HCT116 (cell line): ENCODE data around the gene ANKRD2. TPM values are rescaled to one million over a fixed set of nuclear protein-coding genes. Genes with fewer than 3 reads are reported as not detected.

Source experiments
- ATAC-seq: fragments of 200-7000 bp; cut with Tn5 transposase; 2 replicates; pipeline ENCODE4 v1.9.1; 2020; ENCODE audit warnings: mild to moderate bottlenecking, moderate library complexity
- BruUV-seq: library from RNA; stranded (reverse); fragments of 400-500 nt; replicated peaks from 2 replicates; lab custom pipeline; 2021; lab: Mats Ljungman, UMichigan
- CTCF ChIA-PET: fragments of 300-600 bp; sonication (Branson Sonifier 250); formaldehyde crosslinking; loops from one replicate; lab custom pipeline; 2021; ENCODE audit warnings: antibody characterized with exemption; lab: Charles Lee
- POLR2A ChIA-PET: fragments of 300-600, 350-600 bp; sonication (Branson Sonifier 250); formaldehyde crosslinking; loops from one replicate; lab custom pipeline; 2021; ENCODE audit warnings: antibody characterized with exemption; lab: Charles Lee
- RAD21 ChIA-PET, 2 experiments: fragments of 300-600 bp; sonication (Branson Sonifier 250); formaldehyde crosslinking; loops; one replicate each; lab custom pipeline; 2023; ENCODE audit warnings: low total read pairs in 2 of 2; ENCODE audit not compliant: uncharacterized antibody in 2 of 2, unreplicated experiment in 2 of 2, low non-redundant PET in 1 of 2; lab: Charles Lee
- DNase-seq: peaks from one replicate; pipeline ENCODE4 v3.0.0-alpha.2; 2010; ENCODE audit warnings: low read depth, low spot score
- H2AFZ ChIP-seq: fragments of 200-600 bp; shearing (Covaris generic), sonication (generic); 2 replicates; pipeline ENCODE4 v1.6.1; 2017; ENCODE audit warnings: low read depth, mixed run types, mixed read lengths, antibody characterized with exemption, low read length; ENCODE audit not compliant: poor library complexity, severe bottlenecking
- H3K27ac ChIP-seq: 2 replicates; pipeline ENCODE4 v1.5.1; 2012; ENCODE audit warnings: low read depth, low read length
- H3K27me3 ChIP-seq: fragments of 200-600 bp; sonication (generic); 2 replicates; pipeline ENCODE4 v1.6.1; 2016; ENCODE audit warnings: mixed run types, low read length, mixed read lengths; ENCODE audit not compliant: insufficient read depth
- H3K36me3 ChIP-seq, 2 experiments: fragments of 200-500 bp in 1 of 2; fragments of 200-600 bp in 1 of 2; sonication (Bioruptor generic) in 1 of 2; sonication (generic) in 1 of 2; 2 replicates each; pipeline versions ENCODE4 v1.5.1 to v1.6.1; 2014 to 2016; ENCODE audit warnings: low read length in 2 of 2, inconsistent platforms in 1 of 2, mixed read lengths in 1 of 2, mixed run types in 1 of 2; ENCODE audit not compliant: insufficient read depth in 2 of 2, control insufficient read depth in 1 of 2
- H3K4me1 ChIP-seq, 2 experiments: fragments of 200-600 bp in 1 of 2; sonication (generic) in 1 of 2; 2 replicates each; pipeline versions ENCODE4 v1.5.1 to v1.6.1; 2012 to 2017; ENCODE audit warnings: low read length in 2 of 2, inconsistent platforms in 1 of 2, mild to moderate bottlenecking in 1 of 2, mixed read lengths in 1 of 2, mixed run types in 1 of 2, moderate library complexity in 1 of 2; ENCODE audit not compliant: insufficient read depth in 2 of 2, control insufficient read depth in 1 of 2
- H3K4me2 ChIP-seq: fragments of 200-600 bp; sonication (generic); 2 replicates; pipeline ENCODE4 v1.6.1; 2017; ENCODE audit warnings: mixed run types, low read length, mixed read lengths
- H3K4me3 ChIP-seq, 2 experiments: fragments of 200-600 bp in 1 of 2; sonication (generic) in 1 of 2; replicated peaks in 1 of 2; 2 replicates each; pipeline ENCODE4 v1.5.1; 2011 to 2016; ENCODE audit warnings: low read length in 2 of 2, control low read depth in 1 of 2, low read depth in 1 of 2, mild to moderate bottlenecking in 1 of 2, mixed read lengths in 1 of 2, mixed run types in 1 of 2
- H3K79me2 ChIP-seq: fragments of 200-600 bp; sonication (generic); 2 replicates; pipeline ENCODE4 v1.6.1; 2017; ENCODE audit warnings: mild to moderate bottlenecking, mixed run types, low read length, moderate library complexity, mixed read lengths; ENCODE audit not compliant: insufficient read depth
- H3K9ac ChIP-seq: fragments of 200-600 bp; sonication (generic); 2 replicates; pipeline ENCODE4 v1.6.1; 2016; ENCODE audit warnings: low read length, mixed read lengths
- H3K9me2 ChIP-seq: fragments of 200-600 bp; sonication (generic), shearing (Covaris generic); 2 replicates; pipeline ENCODE4 v1.6.1; 2017; ENCODE audit warnings: mixed run types, mild to moderate bottlenecking, moderate library complexity; ENCODE audit not compliant: insufficient read depth
- H3K9me3 ChIP-seq, 2 experiments: fragments of 200-500 bp in 1 of 2; fragments of 200-600 bp in 1 of 2; sonication (Bioruptor generic) in 1 of 2; sonication (generic) in 1 of 2; 2 replicates each; pipeline ENCODE4 v1.6.1; 2014 to 2017; ENCODE audit warnings: low read length in 2 of 2, mixed read lengths in 2 of 2, inconsistent platforms in 1 of 2, low read depth in 1 of 2, mild to moderate bottlenecking in 1 of 2, mixed run types in 1 of 2, moderate library complexity in 1 of 2; ENCODE audit not compliant: control insufficient read depth in 1 of 2, insufficient read depth in 1 of 2
- H4K20me1 ChIP-seq: fragments of 200-600 bp; sonication (generic), shearing (Covaris generic); 2 replicates; pipeline ENCODE4 v1.6.1; 2017; ENCODE audit warnings: mixed run types, mild to moderate bottlenecking, moderate library complexity; ENCODE audit not compliant: insufficient read depth
- SIN3A ChIP-seq: IDR thresholded peaks from 2 replicates; pipeline ENCODE4 v1.6.1; 2012; ENCODE audit warnings: low read depth
- ZFX ChIP-seq: fragments of 450-650 bp; IDR thresholded peaks from 2 replicates; pipeline ENCODE4 v1.6.1; 2017
- ZNF274 ChIP-seq: fragments of 200-500 bp; sonication (Bioruptor generic); IDR thresholded peaks from 2 replicates; pipeline ENCODE4 v1.6.1; 2014; ENCODE audit warnings: mild to moderate bottlenecking, low read depth, low read length, inconsistent platforms
- intact Hi-C: fragments of 100-400 bp; cut with micrococcal nuclease; formaldehyde crosslinking; loops from 2 replicates; pipeline ENCODE4 v1.10.0; 2022
- total RNA-seq: library from RNA; stranded (reverse); gene quantifications from one replicate; pipeline ENCODE4 v1.2.1, GENCODE V29; 2021; ENCODE audit not compliant: unreplicated experiment
- TF ChIP-seq, protein P1 (sequence below), 3 experiments: fragments of 200-600 bp in 1 of 3; sonication (generic) in 1 of 3; IDR thresholded peaks in 2 of 3; conservative IDR thresholded peaks in 1 of 3; 2 replicates each; pipeline ENCODE4 v1.5.1; 2012 to 2017; ENCODE audit warnings: low read depth in 2 of 3, low read length in 2 of 3, antibody characterized with exemption in 1 of 3, borderline replicate concordance in 1 of 3, control low read depth in 1 of 3, mild to moderate bottlenecking in 1 of 3, mixed read lengths in 1 of 3, mixed run types in 1 of 3, moderate library complexity in 1 of 3; ENCODE audit not compliant: insufficient read depth in 1 of 3

ANKRD2 gene
- total RNA-seq, 1 experiment from 2014 or later = 0.15 TPM

DNA sequence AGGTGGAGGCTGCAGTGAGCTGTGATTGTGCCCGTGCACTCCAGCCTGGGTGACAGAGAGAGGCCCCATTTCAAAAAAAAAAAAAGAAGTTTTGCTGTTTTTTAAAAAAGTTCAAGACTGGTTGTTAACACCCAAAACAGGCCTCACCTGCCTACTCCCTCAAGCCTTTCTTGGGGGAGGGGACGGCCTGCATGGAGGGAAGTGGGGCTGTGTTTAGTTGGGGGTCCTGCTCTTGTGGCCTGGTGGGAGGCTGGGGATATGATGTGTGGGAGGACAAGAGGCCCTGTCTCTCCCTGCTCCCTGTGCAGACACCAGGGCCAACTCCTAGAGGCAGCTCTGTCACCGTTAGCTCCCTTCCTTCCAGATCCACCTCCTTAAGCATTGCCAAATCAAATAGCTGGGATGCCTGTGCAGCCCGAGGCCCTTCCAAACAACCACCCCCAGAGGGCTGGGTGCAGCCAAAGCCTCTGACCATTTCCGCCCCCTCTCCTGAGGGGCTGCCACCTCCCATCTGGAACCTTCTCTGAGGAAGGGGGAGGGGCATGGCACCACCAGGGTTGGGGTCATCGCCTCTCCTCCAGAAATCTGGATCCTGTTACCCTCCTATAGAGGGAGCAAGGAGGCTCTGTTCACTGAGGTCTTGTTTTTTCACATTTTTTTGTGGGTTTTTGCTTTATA is 32.9 kb upstream of the ANKRD2 start:
- ChIA-PET RAD21 (no interaction called here), CTCF (interaction anchor here (1.6 to 2.7 kb wide), 2 partner anchors 14 to 32 kb away, joined by 6 to 12 read pairs; partner anchors contain the start of gene ANKRD2), POLR2A (no interaction called here)
- ATAC-seq = no peak
- peak overlapping the region; percentile 15; the same call in 1 of the 2 replicates for H3K4me2 ChIP-seq
- H4K20me1 ChIP-seq = no peaks in the 10 kb centered on the region
- TF ChIP-seq, protein P1, sequence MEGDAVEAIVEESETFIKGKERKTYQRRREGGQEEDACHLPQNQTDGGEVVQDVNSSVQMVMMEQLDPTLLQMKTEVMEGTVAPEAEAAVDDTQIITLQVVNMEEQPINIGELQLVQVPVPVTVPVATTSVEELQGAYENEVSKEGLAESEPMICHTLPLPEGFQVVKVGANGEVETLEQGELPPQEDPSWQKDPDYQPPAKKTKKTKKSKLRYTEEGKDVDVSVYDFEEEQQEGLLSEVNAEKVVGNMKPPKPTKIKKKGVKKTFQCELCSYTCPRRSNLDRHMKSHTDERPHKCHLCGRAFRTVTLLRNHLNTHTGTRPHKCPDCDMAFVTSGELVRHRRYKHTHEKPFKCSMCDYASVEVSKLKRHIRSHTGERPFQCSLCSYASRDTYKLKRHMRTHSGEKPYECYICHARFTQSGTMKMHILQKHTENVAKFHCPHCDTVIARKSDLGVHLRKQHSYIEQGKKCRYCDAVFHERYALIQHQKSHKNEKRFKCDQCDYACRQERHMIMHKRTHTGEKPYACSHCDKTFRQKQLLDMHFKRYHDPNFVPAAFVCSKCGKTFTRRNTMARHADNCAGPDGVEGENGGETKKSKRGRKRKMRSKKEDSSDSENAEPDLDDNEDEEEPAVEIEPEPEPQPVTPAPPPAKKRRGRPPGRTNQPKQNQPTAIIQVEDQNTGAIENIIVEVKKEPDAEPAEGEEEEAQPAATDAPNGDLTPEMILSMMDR (IDR thresholded peaks at IDR 0.05 in 2 of 3, conservative IDR thresholded peaks at IDR 0.05 in 1 of 3; ENCODE audit: borderline replicate concordance in 1 of 3, insufficient read depth in 1 of 3, low read depth in 2 of 3, low read length in 2 of 3) = 0 out of 6 replicates have a peak, but pooled peaks of 1 of the 3 experiments have one; percentile 13
- no peak for TF ChIP-seq ZNF274
- no peak for TF ChIP-seq ZFX
- no peak for TF ChIP-seq SIN3A
- H3K27me3 ChIP-seq = no peaks in the 10 kb centered on the region
- no peak overlapping the region for H3K27ac ChIP-seq
- no peaks in the 10 kb centered on the region for H3K9me3 ChIP-seq
- no TSS peak for BruUV-seq
- no peak overlapping the region for H3K4me3 ChIP-seq
- no peak for DNase-seq
- peaks cover 6% of the 10 kb centered on the region; the same call in 1 of the 2 replicates for H3K79me2 ChIP-seq
- no peaks in the 10 kb centered on the region for H3K36me3 ChIP-seq
- H2AFZ ChIP-seq = no peak overlapping the region
- no peaks in the 10 kb centered on the region for H3K9me2 ChIP-seq
- no peak overlapping the region for H3K9ac ChIP-seq
- intact Hi-C loops = no loop called here
- H3K4me1 ChIP-seq = peaks cover 54 to 63% of the 10 kb centered on the region in 2 experiments
